HepG2 (cell line): ENCODE measurements around the gene P3H3. TPM values are rescaled to one million over a fixed set of nuclear protein-coding genes. Genes with fewer than 3 reads are reported as not detected.
A peak's percentile ranks its signal among the peaks of the same experiment; 100 is the strongest.

Experiments used
- ATF7-NPFF ChIP-seq: sonication (generic); formaldehyde crosslinking; IDR thresholded peaks from 2 replicates; pipeline ENCODE4 v1.8.1; 2023; ENCODE audit warnings: mild to moderate bottlenecking, low read depth, missing genetic modification reagents, moderate library complexity
- BHLHE40 ChIP-seq: IDR thresholded peaks from 2 replicates; pipeline ENCODE4 v1.6.1; 2011; ENCODE audit warnings: low read length, improper control_type of control experiment
- FUBP1 ChIP-seq: sonication (generic); formaldehyde crosslinking; IDR thresholded peaks from 2 replicates; pipeline ENCODE4 v1.5.1; 2020; ENCODE audit warnings: missing genetic modification reagents, mild to moderate bottlenecking, borderline replicate concordance
- MEIS1 ChIP-seq: sonication (generic); formaldehyde crosslinking; IDR thresholded peaks from 2 replicates; pipeline ENCODE4 v1.9.0; 2021; ENCODE audit warnings: mild to moderate bottlenecking, missing genetic modification reagents, moderate library complexity, borderline replicate concordance
- RNF2 ChIP-seq: fragments of 450-650 bp; conservative IDR thresholded peaks from 2 replicates; pipeline ENCODE4 v1.6.1; 2016; ENCODE audit warnings: low read depth
- SRY ChIP-seq: sonication (generic); formaldehyde crosslinking; IDR thresholded peaks from 2 replicates; pipeline ENCODE4 v1.8.0; 2022; ENCODE audit warnings: mild to moderate bottlenecking, missing genetic modification reagents
- TARDBP ChIP-seq: sonication (generic); formaldehyde crosslinking; IDR thresholded peaks from 2 replicates; pipeline ENCODE4 v1.8.0; 2022; ENCODE audit warnings: mild to moderate bottlenecking, missing genetic modification reagents
- TGIF2 ChIP-seq: IDR thresholded peaks from 2 replicates; pipeline ENCODE4 v1.6.1; 2016; ENCODE audit warnings: control low read depth, missing compliant biosample characterization
- TOE1 ChIP-seq: sonication (generic); formaldehyde crosslinking; IDR thresholded peaks from 2 replicates; pipeline ENCODE4 v1.4.0; 2020; ENCODE audit warnings: mild to moderate bottlenecking, missing genetic modification reagents
- ZFP90 ChIP-seq: sonication (generic); formaldehyde crosslinking; IDR thresholded peaks from 2 replicates; pipeline ENCODE4 v1.8.0; 2022; ENCODE audit warnings: missing genetic modification reagents, mild to moderate bottlenecking, inconsistent platforms, borderline replicate concordance
- ZHX2 ChIP-seq, 2 experiments: sonication (generic) in 1 of 2; formaldehyde crosslinking in 1 of 2; IDR thresholded peaks; 2 replicates each; pipeline versions ENCODE4 v1.6.1 to v1.9.0; 2014 to 2022; ENCODE audit warnings: antibody characterized with exemption in 1 of 2, borderline replicate concordance in 1 of 2, inconsistent platforms in 1 of 2, low read depth in 1 of 2, missing genetic modification reagents in 1 of 2
- ZKSCAN1 ChIP-seq: fragments of 150-350 bp; IDR thresholded peaks from 2 replicates; pipeline ENCODE4 v1.6.1; 2014; ENCODE audit warnings: low read length
- ZNF234 ChIP-seq: sonication (generic); formaldehyde crosslinking; conservative IDR thresholded peaks from 2 replicates; pipeline ENCODE4 v1.5.1; 2020; ENCODE audit warnings: mild to moderate bottlenecking, missing genetic modification reagents
- ZNF329 ChIP-seq: sonication (generic); formaldehyde crosslinking; IDR thresholded peaks from 2 replicates; pipeline ENCODE4 v1.9.0; 2021; ENCODE audit warnings: low read depth, mild to moderate bottlenecking, missing genetic modification reagents
- ZNF350 ChIP-seq: sonication (generic); formaldehyde crosslinking; IDR thresholded peaks from 2 replicates; pipeline ENCODE4 v1.4.0; 2020; ENCODE audit warnings: mild to moderate bottlenecking, low read depth, missing genetic modification reagents, borderline replicate concordance
- ZNF430 ChIP-seq: sonication (generic); formaldehyde crosslinking; IDR thresholded peaks from 2 replicates; pipeline ENCODE4 v1.9.0; 2021; ENCODE audit warnings: mild to moderate bottlenecking, missing genetic modification reagents
- ZNF441 ChIP-seq: sonication (generic); formaldehyde crosslinking; IDR thresholded peaks from 2 replicates; pipeline ENCODE4 v1.7.0; 2021; ENCODE audit warnings: missing genetic modification reagents, borderline replicate concordance
- ZNF547 ChIP-seq: sonication (generic); formaldehyde crosslinking; IDR thresholded peaks from 2 replicates; pipeline ENCODE4 v1.5.1; 2020; ENCODE audit warnings: mild to moderate bottlenecking, missing genetic modification reagents
- ZNF83 ChIP-seq: sonication (generic); formaldehyde crosslinking; IDR thresholded peaks from 2 replicates; pipeline ENCODE4 v1.4.0; 2020; ENCODE audit warnings: missing genetic modification reagents, mild to moderate bottlenecking, borderline replicate concordance
- polyA plus RNA-seq, 8 experiments: library from polyadenylated mRNA; depleted of rRNA in 3 of 8; stranded (reverse) in 7 of 8; unstranded in 1 of 8; fragments of >200 nt; fragmentation: Illumina TruSeq in 4 of 8; extraction: Trizol in 4 of 8; gene quantifications; 2 replicates each; pipeline versions ENCODE4 v1.2.1 to v1.2.3, GENCODE V29; 2011 to 2016; ENCODE audit warnings: low read depth in 4 of 8, missing spikeins in 1 of 8, mixed read lengths in 1 of 8; ENCODE audit not compliant: insufficient read depth in 1 of 8
- total RNA-seq, 5 experiments: library from RNA; depleted of rRNA; stranded (reverse); fragments of >200 nt; fragmentation: Illumina TruSeq; extraction: Trizol; gene quantifications; 2 replicates each; pipeline ENCODE4 v1.2.3, GENCODE V29; 2016; ENCODE audit warnings: low read depth in 1 of 5

P3H3 gene
- total and polyA plus RNA-seq, 2 of the 13 experiments (the other 11 are each of a cell fraction or from before 2014, with no cell fraction given) = 20.1 to 20.5 TPM

- TF ChIP-seq ATF7-NPFF = peak; percentile 46
- TF ChIP-seq FUBP1 (CRISPR knock-in tag) = no peak
- peak; percentile 19; the same call in 1 of the 2 replicates for TF ChIP-seq ZFP90
- TF ChIP-seq SRY (CRISPR knock-in tag) = no peak
- peak; percentile 15; the same call in 1 of the 2 replicates for TF ChIP-seq ZNF430 (CRISPR knock-in tag)
- TF ChIP-seq RNF2 = no peak
- TF ChIP-seq TOE1 (CRISPR knock-in tag) = no peak
- TF ChIP-seq ZNF83 (CRISPR knock-in tag) = no peak
- no peak for TF ChIP-seq ZHX2 (IDR thresholded peaks at IDR 0.05; ENCODE audit: low read depth)
- TF ChIP-seq ZHX2 (CRISPR knock-in tag; IDR thresholded peaks at IDR 0.05; ENCODE audit: borderline replicate concordance) = no peak
- TF ChIP-seq TARDBP (CRISPR knock-in tag) = 0 out of 2 replicates have a peak, but pooled peaks have one; percentile 20
- no peak for TF ChIP-seq ZKSCAN1
- TF ChIP-seq ZNF329 (CRISPR knock-in tag) = no peak
- TF ChIP-seq ZNF441 = 0 out of 2 replicates have a peak, but pooled peaks have one; percentile 36
- TF ChIP-seq MEIS1 (CRISPR knock-in tag) = no peak; the same call in 1 of the 2 replicates
- peak; percentile 56 for TF ChIP-seq TGIF2 (CRISPR knock-in tag)
- no peak for TF ChIP-seq ZNF547 (CRISPR knock-in tag)
- TF ChIP-seq ZNF350 = no peak
- no peak for TF ChIP-seq ZNF234 (CRISPR knock-in tag)
- TF ChIP-seq BHLHE40 = no peak
Observed at GRCh38 chr12:6851153-6851920, 23.1 kb downstream of the P3H3 start, which contains the start of gene CDCA3 (continued).
